ENCODE measurements around the gene OGG1.
A peak's percentile ranks its signal among the peaks of the same experiment; 100 is the strongest.

The OGG1 gene

GRCh38 chr3:9749645-9750555 lies at the start of gene OGG1:
OGG1 (plus strand) TSS chr3:9749952; CDS start chr3:9750287, 335 bp downstream.
- DNase-seq (ENCODE audit: low spot score): peak; percentile 97

- DNase-seq (ENCODE audit: low spot score): no peak
Measured at GRCh38 chr3:9700536-9700935, 49.2 kb upstream of the OGG1 start.

GRCh38 chr3:9701006-9701405 lies 48.7 kb upstream of the OGG1 start:
- DNase-seq (ENCODE audit: low spot score): no peak

- DNase-seq (ENCODE audit: low spot score): no peak
Measured at GRCh38 chr3:9701711-9702110, 48.0 kb upstream of the OGG1 start.

GRCh38 chr3:9703240-9703639 lies 46.5 kb upstream of the OGG1 start:
- no peak for DNase-seq (ENCODE audit: low spot score)

GRCh38 chr3:9703736-9704346 lies 45.9 kb upstream of the OGG1 start, which contains the start of gene CPNE9:
CPNE9 (plus strand) TSS chr3:9703833; CDS start chr3:9703997, 164 bp downstream.
- DNase-seq (ENCODE audit: low spot score): peak; percentile 83

GRCh38 chr3:9704347-9705322 lies 45.1 kb upstream of the OGG1 start:
- DNase-seq (ENCODE audit: low spot score): peak; percentile 68

- no peak for DNase-seq (ENCODE audit: low spot score)
Measured at GRCh38 chr3:9710174-9710739, 39.5 kb upstream of the OGG1 start.

GRCh38 chr3:9712415-9712814 lies 37.3 kb upstream of the OGG1 start:
- DNase-seq (ENCODE audit: low spot score): no peak

- DNase-seq (ENCODE audit: low spot score): no peak
Measured at GRCh38 chr3:9713142-9713541, 36.6 kb upstream of the OGG1 start.

- DNase-seq (ENCODE audit: low spot score): no peak
Measured at GRCh38 chr3:9715136-9715535, 34.6 kb upstream of the OGG1 start.

GRCh38 chr3:9715764-9716437 lies 33.9 kb upstream of the OGG1 start:
- DNase-seq (ENCODE audit: low spot score): no peak

- DNase-seq (ENCODE audit: low spot score): no peak
Measured at GRCh38 chr3:9716801-9717555, 32.8 kb upstream of the OGG1 start.

GRCh38 chr3:9717563-9717962 lies 32.2 kb upstream of the OGG1 start:
- no peak for DNase-seq (ENCODE audit: low spot score)

GRCh38 chr3:9718118-9718517 lies 31.6 kb upstream of the OGG1 start:
- no peak for DNase-seq (ENCODE audit: low spot score)

GRCh38 chr3:9721015-9721699 lies 28.6 kb upstream of the OGG1 start:
- DNase-seq (ENCODE audit: low spot score): no peak

- no peak for DNase-seq (ENCODE audit: low spot score)
Measured at GRCh38 chr3:9721700-9722060, 28.1 kb upstream of the OGG1 start.

GRCh38 chr3:9725775-9726515 lies 23.8 kb upstream of the OGG1 start:
- DNase-seq (ENCODE audit: low spot score): no peak

GRCh38 chr3:9727041-9727595 lies 22.6 kb upstream of the OGG1 start:
- DNase-seq (ENCODE audit: low spot score): peak; percentile 73
